Nephron progenitor cell (in vitro differentiated cells): ENCODE data around the gene CPLX3.

Source experiments
- DNase-seq: peaks from one replicate; pipeline ENCODE4 v3.0.0; 2021
- H3K27ac Mint-ChIP-seq: 2 replicates; pipeline ENCODE4 v1.8.0; 2021; ENCODE audit warnings: mild to moderate bottlenecking, moderate library complexity, mixed read lengths
- H3K27me3 Mint-ChIP-seq: 2 replicates; pipeline ENCODE4 v1.8.0; 2021; ENCODE audit warnings: mild to moderate bottlenecking, low read depth, mixed read lengths; ENCODE audit not compliant: poor library complexity
- H3K36me3 Mint-ChIP-seq: 2 replicates; pipeline ENCODE4 v1.8.0; 2021; ENCODE audit warnings: low read depth, mixed read lengths
- H3K4me1 Mint-ChIP-seq: 2 replicates; pipeline ENCODE4 v1.8.0; 2021; ENCODE audit warnings: mixed read lengths
- H3K4me3 Mint-ChIP-seq: 2 replicates; pipeline ENCODE4 v1.8.0; 2021; ENCODE audit warnings: mild to moderate bottlenecking, moderate library complexity, mixed read lengths
- H3K9me3 Mint-ChIP-seq: 2 replicates; pipeline ENCODE4 v1.8.0; 2021; ENCODE audit warnings: mild to moderate bottlenecking, moderate library complexity, mixed read lengths
- TF ChIP-seq, protein P1 (sequence below): fragments of 200-600 bp; sonication (generic); IDR thresholded peaks from 2 replicates; pipeline ENCODE4 v1.5.0; 2021; ENCODE audit warnings: antibody characterized with exemption

The CPLX3 gene

GRCh38 chr15:74826364-74826819 is at the start of gene CPLX3:
Gene CPLX3, plus strand, starts transcription at chr15:74826627. Its CDS starts 77 bp downstream, at chr15:74826704.
- Mint-ChIP-seq H3K27ac (no peak within 1 kb of the TSS), H3K4me3 (no peak within 1 kb of the TSS), H3K27me3 (peaks cover 91% of the 10 kb centered on the region), H3K9me3 (no peaks in the 10 kb centered on the region), H3K36me3 (no peaks in the 10 kb centered on the region), H3K4me1 (peaks cover 2% of the 10 kb centered on the region)
- DNase-seq, result peak; percentile 89
- TF ChIP-seq, protein P1, sequence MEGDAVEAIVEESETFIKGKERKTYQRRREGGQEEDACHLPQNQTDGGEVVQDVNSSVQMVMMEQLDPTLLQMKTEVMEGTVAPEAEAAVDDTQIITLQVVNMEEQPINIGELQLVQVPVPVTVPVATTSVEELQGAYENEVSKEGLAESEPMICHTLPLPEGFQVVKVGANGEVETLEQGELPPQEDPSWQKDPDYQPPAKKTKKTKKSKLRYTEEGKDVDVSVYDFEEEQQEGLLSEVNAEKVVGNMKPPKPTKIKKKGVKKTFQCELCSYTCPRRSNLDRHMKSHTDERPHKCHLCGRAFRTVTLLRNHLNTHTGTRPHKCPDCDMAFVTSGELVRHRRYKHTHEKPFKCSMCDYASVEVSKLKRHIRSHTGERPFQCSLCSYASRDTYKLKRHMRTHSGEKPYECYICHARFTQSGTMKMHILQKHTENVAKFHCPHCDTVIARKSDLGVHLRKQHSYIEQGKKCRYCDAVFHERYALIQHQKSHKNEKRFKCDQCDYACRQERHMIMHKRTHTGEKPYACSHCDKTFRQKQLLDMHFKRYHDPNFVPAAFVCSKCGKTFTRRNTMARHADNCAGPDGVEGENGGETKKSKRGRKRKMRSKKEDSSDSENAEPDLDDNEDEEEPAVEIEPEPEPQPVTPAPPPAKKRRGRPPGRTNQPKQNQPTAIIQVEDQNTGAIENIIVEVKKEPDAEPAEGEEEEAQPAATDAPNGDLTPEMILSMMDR, result no peak

DNA sequence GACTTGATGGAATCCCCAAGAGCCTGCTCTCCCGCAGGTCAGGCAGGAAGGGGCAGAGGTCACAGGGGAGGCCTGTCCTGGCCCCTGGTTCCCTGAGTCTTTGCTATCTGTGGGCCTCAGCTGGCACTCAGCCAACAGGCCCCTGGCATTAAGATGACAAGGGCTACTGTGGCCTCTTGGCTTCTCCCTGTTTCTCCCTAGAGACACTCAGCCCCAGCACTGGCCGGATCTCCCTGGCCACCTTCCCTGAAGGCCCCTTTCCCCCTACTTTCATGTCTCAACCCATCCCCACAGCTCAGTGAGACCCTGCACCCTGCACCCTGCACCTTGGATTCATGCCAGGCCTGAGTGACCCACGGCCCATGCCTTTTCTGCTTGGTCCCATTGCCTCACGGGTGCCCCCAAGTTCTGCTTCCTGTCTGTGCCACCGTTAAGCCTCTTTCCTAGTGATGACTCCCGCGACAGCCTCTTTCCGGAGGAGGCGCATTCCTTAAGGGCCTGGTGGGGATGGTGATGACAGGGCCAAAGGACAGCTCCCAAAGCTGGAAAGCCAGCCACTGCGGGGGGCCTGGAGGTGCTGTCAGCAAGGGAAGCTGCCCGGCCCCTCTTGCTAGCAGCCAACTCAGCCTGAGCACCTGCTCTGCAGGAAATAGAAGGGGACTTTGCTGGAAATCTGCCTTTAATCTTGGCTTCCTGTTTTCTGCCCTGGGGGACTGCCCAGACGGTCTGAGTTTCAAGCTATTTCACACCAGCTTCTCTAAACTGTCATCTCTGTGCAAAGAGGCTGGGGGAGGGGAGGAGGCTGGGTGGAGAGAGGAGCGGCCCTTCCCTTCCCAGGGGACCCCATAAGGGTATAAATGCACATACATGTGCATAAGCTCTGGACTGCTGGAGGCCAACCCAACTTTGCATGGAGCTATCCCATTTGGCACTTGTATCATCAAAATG is 49.3 kb upstream of the CPLX3 start:
- Mint-ChIP-seq H3K27ac (peak overlapping the region; percentile 86), H3K4me1 (peaks cover 69% of the 10 kb centered on the region), H3K27me3 (peaks cover 11% of the 10 kb centered on the region), H3K9me3 (no peaks in the 10 kb centered on the region), H3K4me3 (no peak overlapping the region), H3K36me3 (no peaks in the 10 kb centered on the region)
- TF ChIP-seq, protein P1, result no peak
- DNase-seq, result no peak

DNA sequence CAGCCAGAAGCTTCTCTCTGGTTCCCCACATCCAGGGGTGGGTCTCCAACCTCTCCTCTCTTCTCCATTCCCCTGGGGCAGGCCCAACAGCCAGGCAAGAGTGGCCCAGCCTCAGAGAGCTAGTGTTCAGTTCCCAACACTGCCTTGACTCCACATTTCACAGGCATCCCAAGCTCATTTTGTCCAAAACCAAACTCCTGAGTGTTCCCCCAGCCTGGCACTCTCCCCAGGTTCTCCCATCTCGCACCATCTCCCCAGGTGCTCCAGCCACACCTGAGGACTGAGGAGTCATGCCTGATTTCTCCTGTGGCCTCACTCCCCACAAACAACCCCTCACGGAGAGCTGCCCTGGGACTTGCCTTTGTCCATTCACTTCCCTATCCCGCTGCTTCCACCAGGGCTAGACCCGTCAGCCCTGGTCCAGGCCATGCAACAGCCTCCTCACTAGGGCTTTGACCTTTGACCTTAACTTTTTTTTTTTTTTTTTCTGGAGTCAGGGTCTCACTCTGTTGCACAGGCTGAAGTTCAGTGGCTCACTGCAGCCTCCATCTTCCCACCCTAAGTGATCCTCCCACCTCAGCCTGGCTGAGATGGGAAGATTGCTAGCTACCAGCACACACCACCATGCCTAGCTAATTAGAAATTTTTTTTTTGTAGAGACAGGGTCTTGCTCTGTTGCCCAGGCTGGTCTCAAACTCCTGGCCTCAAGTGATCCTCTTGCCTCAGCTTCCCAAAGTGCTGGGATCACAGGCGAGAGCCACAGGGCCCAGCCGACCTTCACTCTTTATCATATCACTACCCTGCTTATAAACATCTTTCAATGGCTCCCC is 48.4 kb upstream of the CPLX3 start:
- Mint-ChIP-seq H3K36me3 (no peaks in the 10 kb centered on the region), H3K9me3 (no peaks in the 10 kb centered on the region), H3K4me1 (peaks cover 71% of the 10 kb centered on the region), H3K4me3 (peak overlapping the region; percentile 24), H3K27ac (peak overlapping the region; percentile 93), H3K27me3 (peaks cover 11% of the 10 kb centered on the region)
- TF ChIP-seq, protein P1, result no peak
- DNase-seq, result no peak

- Mint-ChIP-seq H3K27ac (no peak overlapping the region), H3K9me3 (no peaks in the 10 kb centered on the region), H3K4me1 (peaks cover 71% of the 10 kb centered on the region), H3K36me3 (no peaks in the 10 kb centered on the region), H3K4me3 (peak overlapping the region; percentile 24), H3K27me3 (peaks cover 8% of the 10 kb centered on the region)
- no peak for DNase-seq
- TF ChIP-seq, protein P1, result no peak
Observed at GRCh38 chr15:74778599-74778970, 47.8 kb upstream of the CPLX3 start.

- Mint-ChIP-seq H3K27me3 (peaks cover 7% of the 10 kb centered on the region), H3K9me3 (no peaks in the 10 kb centered on the region), H3K27ac (no peak overlapping the region), H3K4me1 (peaks cover 76% of the 10 kb centered on the region), H3K36me3 (no peaks in the 10 kb centered on the region), H3K4me3 (no peak overlapping the region)
- TF ChIP-seq, protein P1, result no peak
- DNase-seq, result no peak
Observed at GRCh38 chr15:74779162-74779648, 47.2 kb upstream of the CPLX3 start.
